Chondrocyte (in vitro differentiated cells): ENCODE measurements around the gene CCDC148. TPM values are rescaled to one million over a fixed set of nuclear protein-coding genes. Genes with fewer than 3 reads are reported as not detected.

Experiments
- DNase-seq: peaks from one replicate; pipeline ENCODE4 v3.0.0; 2021; ENCODE audit warnings: mixed read lengths, low spot score
- H3K27ac Mint-ChIP-seq: one replicate; pipeline ENCODE4 v1.8.0; 2021; ENCODE audit warnings: mild to moderate bottlenecking, moderate library complexity, mixed read lengths; ENCODE audit not compliant: unreplicated experiment
- H3K27me3 Mint-ChIP-seq: 2 replicates; pipeline ENCODE4 v1.8.0; 2021; ENCODE audit warnings: low read depth, mixed read lengths
- H3K36me3 Mint-ChIP-seq: 2 replicates; pipeline ENCODE4 v1.8.0; 2021; ENCODE audit warnings: low read depth, mixed read lengths
- H3K4me1 Mint-ChIP-seq: 2 replicates; pipeline ENCODE4 v1.8.0; 2021; ENCODE audit warnings: low read depth, mild to moderate bottlenecking, mixed read lengths
- H3K4me3 Mint-ChIP-seq: one replicate; pipeline ENCODE4 v1.8.0; 2021; ENCODE audit warnings: mild to moderate bottlenecking, moderate library complexity, mixed read lengths; ENCODE audit not compliant: unreplicated experiment
- H3K9me3 Mint-ChIP-seq: 2 replicates; pipeline ENCODE4 v1.8.0; 2021; ENCODE audit warnings: low read depth, mixed read lengths
- CTCF ChIP-seq: fragments of 200-600 bp; sonication (generic); IDR thresholded peaks from 2 replicates; pipeline ENCODE4 v1.5.0; 2021; ENCODE audit warnings: antibody characterized with exemption, mild to moderate bottlenecking, moderate library complexity
- total RNA-seq: library from RNA; stranded (reverse); gene quantifications from 3 replicates; pipeline ENCODE4 v1.2.1, GENCODE V29; 2021

Gene CCDC148
- total RNA-seq, 1 donor from 2014 or later, result 0.52 TPM

- Mint-ChIP-seq H3K9me3 (peaks cover 7% of the 10 kb centered on the region), H3K27me3 (no peaks in the 10 kb centered on the region), H3K27ac (no peak overlapping the region), H3K36me3 (no peaks in the 10 kb centered on the region), H3K4me1 (peaks cover 16% of the 10 kb centered on the region), H3K4me3 (no peak overlapping the region)
- DNase-seq, result no peak
- no peak for TF ChIP-seq CTCF
Observed at GRCh38 chr2:158323381-158323780, 133.2 kb downstream of the CCDC148 start.

GRCh38 chr2:158321264-158321663, 135.3 kb downstream of the CCDC148 start:
- H3K36me3 Mint-ChIP-seq, result no peaks in the 10 kb centered on the region
- peak overlapping the region; percentile 45 for H3K27ac Mint-ChIP-seq
- no peak overlapping the region for H3K4me3 Mint-ChIP-seq
- H3K4me1 Mint-ChIP-seq, result peaks cover 28% of the 10 kb centered on the region
- TF ChIP-seq CTCF, result no peak
- no peak for DNase-seq
- H3K27me3 Mint-ChIP-seq, result no peaks in the 10 kb centered on the region
- no peaks in the 10 kb centered on the region for H3K9me3 Mint-ChIP-seq

GRCh38 chr2:158319269-158319668, 137.3 kb downstream of the CCDC148 start:
- Mint-ChIP-seq H3K9me3 (no peaks in the 10 kb centered on the region), H3K4me1 (peaks cover 36% of the 10 kb centered on the region), H3K36me3 (no peaks in the 10 kb centered on the region), H3K27me3 (no peaks in the 10 kb centered on the region), H3K4me3 (no peak overlapping the region), H3K27ac (no peak overlapping the region)
- TF ChIP-seq CTCF, result no peak
- no peak for DNase-seq

- no peak for DNase-seq
- Mint-ChIP-seq H3K27ac (no peak overlapping the region), H3K36me3 (no peaks in the 10 kb centered on the region)
Observed at GRCh38 chr2:158317642-158318041, 138.9 kb downstream of the CCDC148 start.

GRCh38 chr2:158315803-158316414, 140.6 kb downstream of the CCDC148 start:
- Mint-ChIP-seq H3K27me3 (no peaks in the 10 kb centered on the region), H3K9me3 (no peaks in the 10 kb centered on the region)

More at GRCh38 chr2:158317642-158318041, 138.9 kb downstream of the CCDC148 start:
- TF ChIP-seq CTCF, result no peak
- Mint-ChIP-seq H3K9me3 (no peaks in the 10 kb centered on the region), H3K4me3 (no peak overlapping the region), H3K27me3 (no peaks in the 10 kb centered on the region), H3K4me1 (peaks cover 36% of the 10 kb centered on the region)

More at GRCh38 chr2:158315803-158316414, 140.6 kb downstream of the CCDC148 start:
- TF ChIP-seq CTCF, result no peak
- no peak for DNase-seq
- Mint-ChIP-seq H3K4me1 (peaks cover 24% of the 10 kb centered on the region), H3K27ac (no peak overlapping the region), H3K36me3 (no peaks in the 10 kb centered on the region), H3K4me3 (no peak overlapping the region)
